Measurements from ENCODE around the gene NTN1. TPM values are rescaled to one million over a fixed set of nuclear protein-coding genes. Genes with fewer than 3 reads are reported as not detected.

NTN1 gene
- total and polyA plus RNA-seq, 3 donors from 2014 or later = 4.8 to 8.8 (median 7.6) TPM

- Histone ChIP-seq H3K36me3 (ENCODE audit: low read depth, missing control alignments) (no peaks in the 10 kb centered on the region), H3K4me3 (no peak overlapping the region), H3K9me3 (no peaks in the 10 kb centered on the region), H3K27me3 (no peaks in the 10 kb centered on the region), H3K4me1 (no peaks in the 10 kb centered on the region), H3K27ac (no peak overlapping the region)
- DNase-seq = no peak
- WGBS, 2 donors = 88 to 95% methylated on average over 4 of the region's 4 CpGs
- no peak for TF ChIP-seq CTCF (IDR thresholded peaks at IDR 0.05)
- no peak for TF ChIP-seq POLR2A (IDR thresholded peaks at IDR 0.05)
- intact Hi-C loops (cut with DNase I; ENCODE audit: low total_unique reads) = no loop called here
These were observed 12.2 kb upstream of the NTN1 start for GRCh38 chr17:9009096-9009495.

- DNase-seq = no peak
- 65 to 73% methylated on average over 5 to 6 of the region's 6 CpGs for WGBS, 2 donors
- intact Hi-C loops (cut with DNase I; ENCODE audit: low total_unique reads) = no loop called here
- no peak overlapping the region for H3K27ac ChIP-seq
- H3K9me3 ChIP-seq = no peaks in the 10 kb centered on the region
- no peaks in the 10 kb centered on the region for H3K27me3 ChIP-seq
- H3K36me3 ChIP-seq (ENCODE audit: low read depth, missing control alignments) = no peaks in the 10 kb centered on the region
- no peaks in the 10 kb centered on the region for H3K4me1 ChIP-seq
- TF ChIP-seq POLR2A (IDR thresholded peaks at IDR 0.05) (no peak), CTCF (IDR thresholded peaks at IDR 0.05) (no peak)
- H3K4me3 ChIP-seq = no peak overlapping the region
These were observed 11.6 kb upstream of the NTN1 start for GRCh38 chr17:9009737-9010136.

- 86 to 93% methylated on average over 7 of the region's 7 CpGs for WGBS, 2 donors
- Histone ChIP-seq H3K4me3 (no peak overlapping the region), H3K4me1 (no peaks in the 10 kb centered on the region), H3K36me3 (ENCODE audit: low read depth, missing control alignments) (no peaks in the 10 kb centered on the region), H3K27me3 (no peaks in the 10 kb centered on the region), H3K9me3 (no peaks in the 10 kb centered on the region), H3K27ac (no peak overlapping the region)
- TF ChIP-seq POLR2A (IDR thresholded peaks at IDR 0.05) (no peak), CTCF (IDR thresholded peaks at IDR 0.05) (no peak)
- no peak for DNase-seq
- intact Hi-C loops (cut with DNase I; ENCODE audit: low total_unique reads) = no loop called here
These were observed 10.3 kb upstream of the NTN1 start for GRCh38 chr17:9011001-9011400.

GRCh38 chr17:9016941-9017552 is 4.3 kb upstream of the NTN1 start:
- H3K4me3 ChIP-seq = no peak overlapping the region
- H3K9me3 ChIP-seq = no peaks in the 10 kb centered on the region
- H3K4me1 ChIP-seq = peaks cover 7% of the 10 kb centered on the region
- no peak for DNase-seq
- TF ChIP-seq CTCF (IDR thresholded peaks at IDR 0.05) (no peak), POLR2A (IDR thresholded peaks at IDR 0.05) (no peak)
- intact Hi-C loops (cut with DNase I; ENCODE audit: low total_unique reads) = no loop called here
- H3K36me3 ChIP-seq (ENCODE audit: low read depth, missing control alignments) = no peaks in the 10 kb centered on the region
- 37 to 45% methylated on average over 3 of the region's 3 CpGs for WGBS, 2 donors
- H3K27me3 ChIP-seq = no peaks in the 10 kb centered on the region
- no peak overlapping the region for H3K27ac ChIP-seq

- Histone ChIP-seq H3K27me3 (no peaks in the 10 kb centered on the region), H3K27ac (no peak overlapping the region), H3K36me3 (ENCODE audit: low read depth, missing control alignments) (no peaks in the 10 kb centered on the region), H3K9me3 (no peaks in the 10 kb centered on the region), H3K4me1 (peaks cover 7% of the 10 kb centered on the region), H3K4me3 (no peak overlapping the region)
- intact Hi-C loops (cut with DNase I; ENCODE audit: low total_unique reads) = no loop called here
- WGBS, 2 donors = 64 to 70% methylated on average over 4 of the region's 4 CpGs
- DNase-seq = no peak
- TF ChIP-seq POLR2A (IDR thresholded peaks at IDR 0.05) = no peak
- no peak for TF ChIP-seq CTCF (IDR thresholded peaks at IDR 0.05)
These were observed 2.6 kb upstream of the NTN1 start for GRCh38 chr17:9018726-9019125.

All from testis (tissue), 3 donors.